Ramos (cell line): ENCODE results near the gene FCRLA.

Source experiments
- in situ Hi-C: fragments of 300-500 bp; cut with MboI; formaldehyde crosslinking; loops from one replicate; pipeline ENCODE4 v1.14.3; 2022; ENCODE audit warnings: low sequenced_read_pairs; ENCODE audit not compliant: unreplicated experiment

FCRLA gene

DNA sequence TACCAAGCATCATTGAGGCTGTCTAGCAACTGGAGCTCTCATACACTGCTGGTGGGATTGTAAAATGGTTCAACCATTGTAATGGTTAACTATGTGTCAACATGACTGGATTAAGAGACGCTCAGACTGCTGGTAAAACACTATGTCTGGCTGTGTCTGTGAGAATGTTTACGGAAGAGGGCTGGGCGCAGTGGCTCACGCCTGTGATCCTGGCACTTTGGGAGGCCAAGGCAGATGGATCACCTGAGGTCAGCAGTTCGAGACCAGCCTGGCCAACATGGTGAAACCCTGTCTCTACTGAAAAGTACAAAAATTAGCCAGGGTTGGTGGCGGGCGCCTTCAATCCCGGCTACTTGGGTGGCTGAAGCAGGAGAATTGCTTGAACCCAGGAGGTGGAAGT is 4.8 kb upstream of the FCRLA start:
- in situ Hi-C loops: loop anchor here (25.0 kb wide), 2 partner anchors 490 to 665 kb away; partner anchors contain the start of genes APOA2, FCER1G, NDUFS2 and TSTD1

DNA sequence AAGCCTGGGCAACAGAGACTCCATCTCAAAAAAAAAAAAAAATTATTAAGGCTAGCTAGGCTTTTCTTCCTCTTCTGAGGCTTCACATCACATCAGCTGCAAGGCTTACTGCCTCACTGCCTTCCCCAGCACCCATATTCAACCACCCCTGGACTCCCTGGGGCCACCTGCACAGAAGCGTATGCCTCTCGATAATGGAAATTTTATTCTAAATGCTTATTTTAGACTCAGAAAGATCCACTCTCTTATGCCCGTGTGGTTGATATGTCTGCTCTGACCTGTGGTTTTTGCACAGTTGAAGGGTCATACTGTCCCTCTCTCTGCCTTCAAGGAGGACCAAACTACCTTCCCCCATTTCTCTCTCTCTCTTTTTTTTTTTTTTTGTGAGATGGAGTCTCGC is 1.5 kb upstream of the FCRLA start:
- in situ Hi-C loops: loop anchor here (25.0 kb wide), 2 partner anchors 493 to 668 kb away; partner anchors contain the start of genes APOA2, FCER1G, NDUFS2 and TSTD1

DNA sequence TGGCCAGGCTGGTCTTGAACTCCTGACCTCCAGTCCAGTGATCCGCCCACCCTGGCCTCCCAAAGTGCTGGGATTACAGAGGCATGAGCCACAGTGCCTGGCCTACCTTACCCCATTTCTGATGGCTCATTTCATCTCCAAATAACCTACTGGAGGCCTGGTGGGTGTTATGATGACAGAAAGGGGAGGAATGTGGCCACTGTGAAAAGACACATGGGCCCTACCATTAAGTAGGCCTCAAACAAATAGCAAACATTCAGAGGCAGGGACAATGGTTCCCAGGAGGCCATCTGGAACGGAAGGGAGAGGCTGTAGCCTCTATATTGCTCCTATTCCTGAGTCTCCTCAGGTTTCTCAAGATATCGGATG is 932 bp upstream of the FCRLA start:
- in situ Hi-C loops: loop anchor here (25.0 kb wide), 2 partner anchors 494 to 669 kb away; partner anchors contain the start of genes APOA2, FCER1G, NDUFS2 and TSTD1

- in situ Hi-C loops: loop anchor here (25.0 kb wide), 2 partner anchors 495 to 670 kb away; partner anchors contain the start of genes APOA2, FCER1G, NDUFS2 and TSTD1
Measured at GRCh38 chr1:161707503-161707902, 474 bp downstream of the FCRLA start.

DNA sequence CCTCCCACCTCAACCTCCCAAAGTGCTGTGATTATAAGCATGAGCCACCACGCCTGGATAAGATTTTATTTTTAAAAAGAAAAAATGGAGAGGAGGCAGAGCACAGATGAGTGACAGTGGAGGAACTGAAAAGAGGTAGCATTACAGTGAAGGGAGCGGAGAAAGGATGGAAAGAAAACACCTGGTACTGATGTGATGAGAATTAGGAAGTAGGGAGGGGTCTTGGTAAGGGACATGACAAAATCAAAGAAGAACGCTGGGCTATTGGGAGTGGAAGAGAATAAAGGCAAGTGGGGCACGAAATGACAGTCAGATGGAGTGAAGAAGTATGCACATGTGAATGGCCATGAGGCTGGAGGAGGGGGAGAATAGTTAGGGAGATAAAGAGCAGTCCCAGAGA is 2.3 kb downstream of the FCRLA start:
- in situ Hi-C loops: loop anchor here (25.0 kb wide), 2 partner anchors 497 to 672 kb away; partner anchors contain the start of genes APOA2, FCER1G, NDUFS2 and TSTD1

DNA sequence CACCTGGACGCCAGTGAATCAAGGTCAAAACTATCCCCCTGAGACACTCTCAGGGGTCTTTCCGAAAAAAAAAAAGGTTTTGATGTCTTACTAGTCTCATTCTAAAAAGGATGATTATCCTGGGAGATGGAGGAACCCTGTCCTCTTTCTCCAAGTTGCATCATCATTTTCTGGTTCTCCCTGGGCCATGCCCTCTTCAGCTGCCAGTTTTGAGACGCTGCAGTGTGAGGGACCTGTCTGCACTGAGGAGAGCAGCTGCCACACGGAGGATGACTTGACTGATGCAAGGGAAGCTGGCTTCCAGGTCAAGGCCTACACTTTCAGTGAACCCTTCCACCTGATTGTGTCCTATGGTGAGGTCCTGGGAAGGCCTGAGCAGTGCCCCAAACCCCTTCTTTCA is 3.5 kb downstream of the FCRLA start:
- in situ Hi-C loops: loop anchor here (25.0 kb wide), 2 partner anchors 498 to 673 kb away; partner anchors contain the start of genes APOA2, FCER1G, NDUFS2 and TSTD1

DNA sequence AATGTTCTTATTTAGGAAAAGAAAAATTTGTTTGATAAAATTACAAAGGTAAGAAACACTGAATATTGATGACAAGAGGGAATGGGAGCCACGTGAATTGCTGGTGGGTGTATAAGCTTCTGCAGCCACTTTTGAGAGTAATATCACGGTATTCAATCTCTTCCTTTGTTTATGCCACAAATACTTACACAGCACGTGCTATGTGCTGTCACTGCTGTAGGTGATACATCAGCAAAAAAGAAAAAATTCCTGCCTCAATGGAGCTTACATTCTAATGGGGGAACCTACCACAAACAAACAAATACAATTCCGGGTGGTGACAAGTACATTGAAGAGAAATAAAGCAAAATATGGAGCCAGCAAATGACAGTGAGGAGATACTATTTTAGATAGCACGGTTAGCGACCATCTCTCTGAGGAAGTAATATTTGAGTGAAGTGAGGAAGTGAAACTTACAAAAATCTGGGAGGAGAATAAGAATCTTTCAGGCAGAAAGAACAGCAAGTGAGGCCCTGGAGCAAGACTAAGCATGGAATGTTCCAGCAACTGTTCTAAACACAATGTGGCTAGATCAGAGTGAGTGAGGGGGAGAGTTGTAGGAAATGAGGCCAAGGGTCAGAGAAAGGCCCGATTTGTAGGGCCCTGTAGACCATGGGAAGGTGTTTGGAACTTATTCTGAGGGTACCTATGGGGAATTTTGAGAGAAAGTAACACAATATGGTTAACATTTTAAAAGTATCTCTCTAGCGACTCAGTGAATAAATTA is 11.7 kb downstream of the FCRLA start:
- in situ Hi-C loops: loop anchor here (25.0 kb wide), 2 partner anchors 506 to 681 kb away; partner anchors contain the start of genes APOA2, FCER1G, NDUFS2 and TSTD1

DNA sequence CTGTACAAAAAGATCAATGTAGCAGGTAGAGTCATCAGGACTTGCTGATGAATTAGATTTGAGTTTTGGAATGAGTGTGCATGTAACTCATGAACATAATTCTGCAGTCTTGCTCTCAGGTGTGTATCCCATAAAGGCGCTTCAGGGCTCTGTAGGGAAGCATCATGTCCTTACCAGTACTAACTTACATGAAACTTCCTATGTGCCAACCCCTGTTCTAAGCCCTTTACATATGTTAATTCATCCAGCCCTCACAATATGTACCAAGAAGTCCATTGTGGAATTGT is 12.2 kb downstream of the FCRLA start:
- in situ Hi-C loops: loop anchor here (25.0 kb wide), 2 partner anchors 507 to 682 kb away; partner anchors contain the start of genes APOA2, FCER1G, NDUFS2 and TSTD1

DNA sequence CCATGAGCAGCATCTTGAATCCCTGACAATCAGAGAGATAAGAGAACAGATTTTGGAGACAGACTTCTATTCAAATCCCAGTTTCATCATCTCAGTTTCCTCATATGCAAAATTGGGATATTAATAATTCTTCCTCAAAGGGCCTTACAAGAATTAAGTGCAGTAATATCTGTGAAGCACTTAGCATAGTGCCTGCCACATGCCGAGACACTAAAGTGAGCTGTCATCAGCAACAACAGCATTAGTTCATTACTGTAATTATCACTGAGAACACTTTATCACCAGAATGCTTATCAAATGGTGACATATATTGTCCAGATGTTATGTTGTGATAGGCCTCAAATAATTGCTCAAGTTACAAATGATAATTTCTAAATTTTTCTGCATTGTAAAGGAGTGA is 13.4 kb downstream of the FCRLA start:
- in situ Hi-C loops: loop anchor here (25.0 kb wide), 2 partner anchors 508 to 683 kb away; partner anchors contain the start of genes APOA2, FCER1G, NDUFS2 and TSTD1

GRCh38 chr1:161720956-161721737 is 14.1 kb downstream of the FCRLA start, which contains the start of gene FCRLB:
Gene FCRLB, plus strand, starts transcription at chr1:161721544. Its CDS starts 1,129 bp downstream, at chr1:161722673.
- in situ Hi-C loops: loop anchor here (25.0 kb wide), 2 partner anchors 509 to 684 kb away; partner anchors contain the start of genes APOA2, FCER1G, NDUFS2 and TSTD1

DNA sequence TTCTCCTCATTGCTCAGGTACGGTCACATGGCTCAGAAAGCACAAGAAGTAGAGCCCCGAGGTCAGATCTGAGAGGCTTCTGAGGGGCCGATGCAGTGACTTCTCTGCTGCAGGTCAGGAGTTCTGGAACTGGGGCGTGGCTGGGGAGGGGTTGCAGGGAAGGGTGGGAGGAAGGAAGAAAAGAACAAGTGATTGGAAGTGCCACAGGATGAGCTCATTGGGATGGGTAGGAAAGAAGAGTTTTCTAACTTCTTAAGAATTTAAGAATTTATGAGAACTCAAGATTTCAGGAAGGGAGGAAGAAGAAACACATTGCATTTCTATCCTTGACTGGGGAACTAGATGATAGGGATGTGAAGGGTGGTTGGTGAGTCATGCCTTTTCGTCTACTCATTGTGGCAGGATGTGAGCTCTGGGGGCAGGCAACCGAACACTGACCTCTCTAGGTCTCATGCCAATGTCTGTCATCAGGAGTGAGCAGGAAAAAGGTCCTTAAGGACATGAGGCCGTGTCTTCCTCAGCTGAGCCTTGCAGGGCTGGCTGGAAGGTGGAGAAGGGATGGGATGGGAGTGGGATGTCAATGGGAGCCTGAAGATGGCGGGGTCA is 14.8 kb downstream of the FCRLA start:
- in situ Hi-C loops: loop anchor here (25.0 kb wide), 2 partner anchors 510 to 685 kb away; partner anchors contain the start of genes APOA2, FCER1G, NDUFS2 and TSTD1

DNA sequence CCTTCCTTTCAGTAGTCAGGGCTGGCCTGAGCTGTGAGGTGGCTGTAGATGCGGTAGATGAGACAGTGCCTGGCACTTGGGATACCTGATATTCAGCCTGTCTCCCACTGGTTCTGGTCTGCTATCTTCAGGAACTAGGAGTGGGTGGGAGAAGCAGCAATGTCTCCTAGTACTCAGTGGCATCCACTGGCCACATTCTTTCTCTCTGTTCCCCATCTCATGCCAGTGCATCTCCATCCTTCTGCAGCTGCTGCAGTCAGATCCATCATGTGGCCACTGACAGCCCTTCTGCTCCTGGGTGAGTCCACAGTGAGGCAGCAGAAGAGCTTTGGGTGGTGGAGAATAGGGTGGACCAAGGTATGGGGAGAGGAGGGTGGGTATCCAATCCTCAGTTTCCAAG is 15.4 kb downstream of the FCRLA start:
- in situ Hi-C loops: loop anchor here (25.0 kb wide), 2 partner anchors 510 to 685 kb away; partner anchors contain the start of genes APOA2, FCER1G, NDUFS2 and TSTD1

DNA sequence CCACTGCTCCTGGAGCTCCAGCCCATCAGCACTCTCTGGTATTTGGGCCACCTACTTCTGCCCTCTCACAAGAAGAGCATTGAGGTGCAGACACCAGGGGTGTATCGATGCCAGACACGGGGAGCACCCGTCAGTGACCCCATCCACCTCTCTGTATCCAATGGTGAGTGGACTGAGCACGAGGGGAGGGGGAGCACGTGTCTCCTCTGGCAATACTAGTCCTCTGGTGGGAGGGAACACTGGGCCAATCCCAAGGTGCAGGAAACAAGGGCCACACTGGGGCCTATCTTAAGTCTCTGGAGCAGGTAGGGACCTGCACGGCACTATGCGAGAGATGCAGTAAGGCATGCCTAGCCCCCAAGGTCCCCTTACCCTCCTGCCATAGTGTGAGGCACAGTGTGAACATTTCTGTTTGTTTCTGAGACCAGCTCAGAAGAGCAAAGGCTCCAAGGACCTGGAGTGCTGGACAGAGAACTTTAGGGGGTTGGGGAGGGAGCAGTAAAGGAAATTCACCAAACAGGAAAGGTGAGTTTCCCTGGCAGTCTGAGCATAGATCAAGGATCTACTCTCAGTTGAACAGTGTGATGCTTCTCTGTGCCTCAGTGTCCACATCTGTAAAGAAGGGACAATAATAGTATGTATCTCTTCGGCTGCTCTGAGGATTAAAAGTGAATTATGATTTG is 16.6 kb downstream of the FCRLA start:
- in situ Hi-C loops: loop anchor here (25.0 kb wide), 2 partner anchors 511 to 686 kb away; partner anchors contain the start of genes APOA2, FCER1G, NDUFS2 and TSTD1

GRCh38 chr1:161725258-161725907 is 18.4 kb downstream of the FCRLA start:
- in situ Hi-C loops: loop anchor here (25.0 kb wide), 1 partner anchor 88 kb away; the partner anchor contains the start of gene FCGR3B

DNA sequence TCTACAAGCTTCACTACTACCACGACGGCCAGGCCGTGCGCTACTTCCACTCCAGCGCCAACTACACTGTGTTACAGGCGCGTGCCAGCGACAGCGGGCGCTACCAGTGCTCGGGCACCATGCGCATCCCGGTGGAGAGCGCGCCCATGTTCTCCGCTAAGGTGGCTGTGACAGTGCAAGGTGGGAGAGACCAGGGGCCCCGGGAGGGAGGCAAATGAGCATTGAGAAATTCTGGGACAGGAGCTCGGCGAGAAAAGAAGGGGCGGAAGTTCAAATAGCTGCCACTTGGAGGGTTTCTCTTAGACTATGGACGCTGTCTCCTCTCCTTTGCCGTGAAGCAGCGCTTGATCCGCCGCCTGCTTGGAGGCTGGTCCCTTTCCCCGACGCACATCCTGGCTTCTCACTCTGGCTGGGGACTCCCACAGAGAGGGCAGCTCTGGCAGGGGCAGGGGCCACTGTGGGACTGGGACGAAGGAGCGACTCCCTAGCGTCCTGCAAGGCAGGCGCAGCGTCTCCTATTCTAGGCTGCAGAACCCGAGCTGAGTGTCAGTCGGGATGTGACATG is 19.0 kb downstream of the FCRLA start:
- in situ Hi-C loops: loop anchor here (25.0 kb wide), 1 partner anchor 89 kb away; the partner anchor contains the start of gene FCGR3B

DNA sequence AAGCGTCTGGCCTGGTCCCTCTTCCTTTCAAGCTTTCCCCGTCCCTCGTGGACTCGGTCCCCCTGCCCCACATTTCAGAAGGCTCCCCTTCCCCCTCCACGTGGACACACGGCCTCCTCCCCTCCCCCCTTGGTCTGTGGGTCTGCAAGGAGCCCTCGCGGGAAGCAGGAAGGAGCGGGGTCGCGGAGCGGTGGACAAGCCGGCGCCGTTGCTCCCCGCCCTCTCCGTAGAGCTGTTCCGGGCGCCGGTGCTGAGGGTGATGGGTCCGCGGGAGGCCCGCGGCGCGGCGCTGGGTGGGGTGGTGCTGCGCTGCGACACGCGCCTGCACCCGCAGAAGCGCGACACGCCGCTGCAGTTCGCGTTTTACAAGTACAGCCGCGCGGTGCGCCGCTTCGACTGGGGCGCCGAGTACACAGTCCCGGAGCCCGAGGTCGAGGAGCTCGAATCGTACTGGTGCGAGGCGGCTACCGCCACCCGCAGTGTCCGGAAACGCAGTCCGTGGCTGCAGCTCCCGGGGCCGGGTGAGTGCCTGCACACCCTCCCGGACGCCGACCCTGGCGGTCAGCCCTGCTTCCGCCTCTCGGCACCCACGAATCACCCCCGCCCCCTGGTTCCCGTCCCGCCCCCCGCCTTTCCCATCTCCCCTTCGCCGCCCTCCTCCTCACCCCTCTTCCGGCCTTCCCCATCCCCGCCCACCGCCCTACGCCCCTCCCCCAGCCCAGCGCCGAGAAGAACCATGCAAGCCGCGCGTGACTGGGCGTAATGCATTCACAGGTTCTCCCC is 19.6 kb downstream of the FCRLA start:
- in situ Hi-C loops: loop anchor here (25.0 kb wide), 1 partner anchor 89 kb away; the partner anchor contains the start of gene FCGR3B

DNA sequence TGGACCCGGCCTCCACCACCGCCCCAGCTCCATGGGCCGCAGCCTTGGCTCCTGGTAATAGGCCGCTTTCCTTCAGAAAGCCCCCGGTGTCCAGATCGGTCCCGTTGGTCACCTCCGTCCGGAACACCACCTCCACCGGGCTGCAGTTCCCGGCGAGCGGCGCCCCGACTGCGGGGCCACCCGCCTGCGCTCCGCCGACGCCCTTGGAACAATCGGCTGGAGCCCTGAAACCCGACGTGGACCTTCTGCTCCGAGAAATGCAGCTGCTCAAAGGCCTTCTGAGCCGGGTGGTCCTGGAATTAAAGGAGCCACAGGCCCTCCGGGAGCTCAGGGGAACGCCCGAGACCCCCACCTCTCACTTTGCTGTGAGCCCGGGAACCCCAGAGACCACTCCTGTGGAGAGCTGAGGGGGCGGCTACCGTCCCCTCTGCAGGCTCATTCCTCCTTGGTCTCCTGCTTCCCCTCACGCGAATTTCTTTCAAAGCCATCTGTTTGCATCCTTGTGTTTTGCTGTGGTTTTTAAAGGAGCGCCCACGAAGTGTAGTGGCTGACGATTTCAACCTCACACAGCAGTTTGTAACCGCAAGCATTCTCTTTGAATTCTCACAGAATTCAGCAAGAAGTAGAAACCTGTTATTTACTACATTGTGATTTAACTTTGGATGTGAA is 20.4 kb downstream of the FCRLA start:
- in situ Hi-C loops: loop anchor here (25.0 kb wide), 1 partner anchor 90 kb away; the partner anchor contains the start of gene FCGR3B
